Stimulated activated CD8-positive, alpha-beta memory T cell treated with anti-CD3 and anti-CD28 coated beads, Interleukin-4, amount 100 ng/mL, for 24 hours (primary cell): ENCODE measurements around the gene CCL19.
A peak's percentile ranks its signal among the peaks of the same experiment; 100 is the strongest.

ENCODE experiments used
- DNase-seq: peaks from one replicate; pipeline ENCODE4 v3.0.0-alpha.2; 2020; ENCODE audit warnings: low read depth

Gene CCL19

GRCh38 chr9:34662526-34663302 lies 28.4 kb downstream of the CCL19 start, which contains the start of gene CCL27:
CCL27 (minus strand) TSS chr9:34662657; CDS start chr9:34662633, 24 bp downstream.
- DNase-seq, result no peak

- DNase-seq, result no peak
Observed at GRCh38 chr9:34659592-34660253, 31.4 kb downstream of the CCL19 start.

GRCh38 chr9:34658461-34658860 lies 32.6 kb downstream of the CCL19 start:
- DNase-seq, result no peak

GRCh38 chr9:34656992-34657391 lies 34.1 kb downstream of the CCL19 start:
- no peak for DNase-seq

GRCh38 chr9:34655394-34655793 lies 35.7 kb downstream of the CCL19 start:
- no peak for DNase-seq

GRCh38 chr9:34654323-34655051 lies 36.6 kb downstream of the CCL19 start:
- no peak for DNase-seq

- no peak for DNase-seq
Observed at GRCh38 chr9:34653151-34654072, 37.7 kb downstream of the CCL19 start.

- no peak for DNase-seq
Observed at GRCh38 chr9:34652602-34653000, 38.5 kb downstream of the CCL19 start.

- peak; percentile 39 for DNase-seq
Observed at GRCh38 chr9:34651876-34652601, 39.0 kb downstream of the CCL19 start, which contains the start of gene IL11RA. IL11RA (plus strand) TSS chr9:34652185; CDS start chr9:34655218, 3,033 bp downstream.

GRCh38 chr9:34651321-34651720 lies 39.8 kb downstream of the CCL19 start:
- no peak for DNase-seq

- no peak for DNase-seq
Observed at GRCh38 chr9:34650816-34651215, 40.3 kb downstream of the CCL19 start.

- no peak for DNase-seq
Observed at GRCh38 chr9:34648673-34649072, 42.4 kb downstream of the CCL19 start.

- no peak for DNase-seq
Observed at GRCh38 chr9:34647651-34648050, 43.4 kb downstream of the CCL19 start.

- DNase-seq, result no peak
Observed at GRCh38 chr9:34647084-34647403, 44.0 kb downstream of the CCL19 start.

- peak; percentile 95 for DNase-seq
Observed at GRCh38 chr9:34646211-34647083, 44.6 kb downstream of the CCL19 start, which contains the start of gene GALT. GALT (plus strand) TSS chr9:34646675; CDS start chr9:34646705, 30 bp downstream.

GRCh38 chr9:34644766-34645314 lies 46.2 kb downstream of the CCL19 start:
- DNase-seq, result no peak

- DNase-seq, result no peak
Observed at GRCh38 chr9:34642679-34643078, 48.4 kb downstream of the CCL19 start.
